Left lung (tissue), 10 donors: ENCODE results near the gene NPC2. TPM values are rescaled to one million over a fixed set of nuclear protein-coding genes. Genes with fewer than 3 reads are reported as not detected.

Experiments
- ATAC-seq: fragments of 200-7000 bp; cut with Tn5 transposase; one replicate; pipeline ENCODE4 v1.9.1; 2020; ENCODE audit warnings: moderate library complexity
- DNase-seq, 4 donors: peaks; one replicate each; pipeline ENCODE4 v3.0.0-alpha.2; 2013 to 2020
- H3K27ac ChIP-seq, 2 donors: fragments of 200-600 bp; sonication (generic) in 1 of 2; one replicate each; pipeline versions ENCODE4 v1.5.0 to v1.8.0; 2020 to 2021
- H3K27me3 ChIP-seq, 2 donors: fragments of 200-600 bp; sonication (generic) in 1 of 2; one replicate each; pipeline versions ENCODE4 v1.5.0 to v1.8.0; 2020 to 2021
- H3K36me3 ChIP-seq, 2 donors: fragments of 200-600 bp; sonication (generic) in 1 of 2; one replicate each; pipeline versions ENCODE4 v1.5.0 to v1.8.0; 2020 to 2021
- H3K4me1 ChIP-seq, 2 donors: fragments of 200-600 bp; one replicate each; pipeline ENCODE4 v1.8.0; 2021
- H3K4me3 ChIP-seq, 2 donors: fragments of 200-600 bp; sonication (generic) in 1 of 2; one replicate each; pipeline versions ENCODE4 v1.5.0 to v1.8.0; 2020 to 2021; ENCODE audit warnings: mild to moderate bottlenecking in 1 of 2
- H3K9me3 ChIP-seq, 2 donors: fragments of 200-600 bp; sonication (generic) in 1 of 2; one replicate each; pipeline versions ENCODE4 v1.5.0 to v1.8.0; 2020 to 2021
- CTCF ChIP-seq, 2 donors: fragments of 200-600 bp; sonication (generic) in 1 of 2; IDR thresholded peaks; one replicate each; pipeline versions ENCODE4 v1.5.0 to v1.8.0; 2021; ENCODE audit warnings: antibody characterized with exemption in 2 of 2
- intact Hi-C, 2 donors: fragments of 100-400 bp; cut with DNase I; formaldehyde crosslinking; loops; one replicate each; pipeline versions ENCODE4 v1.11.2 to v1.14.2; 2022
- polyA plus RNA-seq, 6 donors: library from polyadenylated mRNA; unstranded; fragments of 120-200 nt; gene quantifications; one replicate each; pipeline ENCODE4 v1.2.1, GENCODE V29; 2013; ENCODE audit not compliant: insufficient read length in 6 of 6
- total RNA-seq, 2 donors: library from RNA; stranded (reverse); fragmentation: NEBNext Ultra II Directional; extraction: Animal tissue kit (Norgen Biotek cat#: 25700); gene quantifications; one replicate each; pipeline ENCODE4 v1.2.1, GENCODE V29; 2021
- donor health status: DM: no; HTN: yes; CAD: no.
- donor health status: DM: no; HTN: no; CAD: no.

Gene NPC2
- total and polyA plus RNA-seq, 8 donors, result 776 to 1,413 (median 995) TPM

- no peak for TF ChIP-seq CTCF (IDR thresholded peaks at IDR 0.05)
- Histone ChIP-seq H3K27me3 (no peaks in the 10 kb centered on the region), H3K9me3 (no peaks in the 10 kb centered on the region), H3K4me3 (no peak overlapping the region), H3K4me1 (peaks cover 0 to 13% of the 10 kb centered on the region in 2 donors), H3K36me3 (no peaks in the 10 kb centered on the region), H3K27ac (no peak overlapping the region)
- no peak for ATAC-seq
- no peak for DNase-seq
- intact Hi-C loops, result no loop called here
Observed at GRCh38 chr14:74526854-74527585, 33.9 kb upstream of the NPC2 start.

DNA sequence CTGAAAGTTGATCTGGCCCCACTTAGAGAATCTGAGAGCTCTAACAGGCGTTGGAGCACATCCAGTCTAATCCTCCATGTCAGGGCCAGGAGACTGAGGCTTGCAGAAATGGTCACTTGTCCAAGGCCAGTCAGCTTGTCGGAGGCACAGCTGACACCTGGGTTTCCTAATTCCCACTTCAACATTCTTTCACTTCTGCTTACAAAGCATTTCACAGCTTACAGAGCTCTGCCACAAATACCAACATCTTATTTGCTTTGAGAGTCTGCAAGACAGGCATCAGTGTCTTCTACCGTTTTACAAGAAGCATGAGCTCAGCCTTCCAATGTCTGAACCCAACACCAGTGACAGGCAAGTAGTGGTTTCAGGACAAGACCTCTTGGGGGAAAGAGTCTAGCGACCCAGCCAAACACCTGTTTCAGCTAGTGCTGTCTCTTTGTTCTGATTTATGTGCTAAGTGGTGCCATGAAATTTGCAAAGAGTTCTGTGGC lies 32.3 kb upstream of the NPC2 start:
- ATAC-seq (peak; percentile 37), DNase-seq (no peak)
- peaks cover 0 to 13% of the 10 kb centered on the region in 2 donors for H3K4me1 ChIP-seq
- no peak for TF ChIP-seq CTCF (IDR thresholded peaks at IDR 0.05)
- H3K27me3 ChIP-seq, result no peaks in the 10 kb centered on the region
- H3K27ac ChIP-seq, result no peak overlapping the region
- no peaks in the 10 kb centered on the region for H3K36me3 ChIP-seq
- intact Hi-C loops, result no loop called here
- H3K9me3 ChIP-seq, result no peaks in the 10 kb centered on the region
- no peak overlapping the region for H3K4me3 ChIP-seq

- DNase-seq, result no peak
- no peak overlapping the region for H3K4me3 ChIP-seq
- no peak for ATAC-seq
- no peaks in the 10 kb centered on the region for H3K27me3 ChIP-seq
- TF ChIP-seq CTCF (IDR thresholded peaks at IDR 0.05), result no peak
- H3K36me3 ChIP-seq, result no peaks in the 10 kb centered on the region
- no peak overlapping the region for H3K27ac ChIP-seq
- intact Hi-C loops, result no loop called here
- peaks cover 0 to 13% of the 10 kb centered on the region in 2 donors for H3K4me1 ChIP-seq
- H3K9me3 ChIP-seq, result no peaks in the 10 kb centered on the region
Observed at GRCh38 chr14:74524812-74525135, 31.7 kb upstream of the NPC2 start.

DNA sequence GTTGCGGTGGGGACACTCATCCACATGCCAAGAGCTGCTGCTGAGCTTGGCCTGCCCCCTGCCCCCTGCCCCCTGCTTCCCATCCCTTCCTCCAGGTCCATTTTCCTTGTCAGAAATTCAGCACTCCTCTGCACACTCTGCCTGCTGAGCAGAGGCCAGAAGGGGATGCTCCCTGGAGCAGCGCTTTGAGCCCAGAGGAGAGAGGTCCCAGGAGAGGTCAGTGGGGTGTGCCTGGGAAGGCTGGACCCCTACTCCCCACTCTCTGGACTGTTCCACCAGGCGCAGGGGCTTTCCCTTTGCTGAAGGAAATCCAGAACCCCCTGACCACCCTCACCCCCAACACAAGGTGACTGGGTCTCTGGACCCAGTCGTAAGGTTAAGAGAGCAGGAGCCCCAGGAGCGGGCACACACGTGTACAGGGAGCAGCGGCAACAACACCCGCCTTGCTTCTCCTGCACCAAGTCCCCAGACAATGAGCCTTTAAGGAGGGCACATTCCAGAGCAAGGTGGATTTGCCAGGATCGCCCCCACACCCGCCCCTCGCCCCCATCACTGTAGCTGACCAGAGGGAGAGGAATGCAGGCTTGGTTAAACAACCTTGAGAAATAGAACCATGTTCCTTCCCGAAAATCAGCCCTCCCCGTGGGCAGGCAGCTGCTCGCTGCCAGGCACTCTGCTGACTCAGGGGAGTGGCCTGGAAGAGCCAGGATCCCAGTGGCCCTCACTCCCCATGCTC lies 31.1 kb upstream of the NPC2 start:
- TF ChIP-seq CTCF (IDR thresholded peaks at IDR 0.05), result no peak
- Histone ChIP-seq H3K4me1 (peaks cover 0 to 13% of the 10 kb centered on the region in 2 donors), H3K27me3 (no peaks in the 10 kb centered on the region), H3K36me3 (no peaks in the 10 kb centered on the region), H3K4me3 (no peak overlapping the region), H3K27ac (no peak overlapping the region), H3K9me3 (no peaks in the 10 kb centered on the region)
- no peak for DNase-seq
- intact Hi-C loops, result no loop called here
- peak; percentile 34 for ATAC-seq

DNA sequence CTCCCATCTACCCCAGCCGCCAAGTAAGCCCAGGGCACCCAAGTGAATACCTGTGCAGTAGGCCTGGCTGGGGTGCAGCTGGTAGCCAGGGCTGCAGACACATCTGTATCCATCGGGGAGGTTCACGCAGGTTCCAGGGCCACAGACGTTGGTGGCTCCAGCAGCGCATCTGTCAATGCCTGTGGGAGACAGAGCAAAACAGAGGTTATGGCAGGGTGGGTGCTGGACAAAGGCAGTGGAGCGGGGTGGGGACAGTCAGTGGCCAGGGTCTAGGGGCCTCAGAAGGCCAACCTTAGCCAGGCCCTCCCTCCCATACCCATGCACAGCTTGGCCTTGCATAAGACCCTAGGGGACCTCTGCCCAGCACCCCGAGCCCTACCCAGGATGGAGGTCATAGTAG lies 29.6 kb upstream of the NPC2 start:
- no peak for TF ChIP-seq CTCF (IDR thresholded peaks at IDR 0.05)
- peaks cover 0 to 13% of the 10 kb centered on the region in 2 donors for H3K4me1 ChIP-seq
- no peaks in the 10 kb centered on the region for H3K27me3 ChIP-seq
- intact Hi-C loops, result no loop called here
- no peak overlapping the region for H3K4me3 ChIP-seq
- DNase-seq (no peak), ATAC-seq (no peak)
- no peaks in the 10 kb centered on the region for H3K36me3 ChIP-seq
- H3K9me3 ChIP-seq, result no peaks in the 10 kb centered on the region
- no peak overlapping the region for H3K27ac ChIP-seq
